Glomerular endothelial cell (primary cell): ENCODE results near the gene SPACA7. TPM values are rescaled to one million over a fixed set of nuclear protein-coding genes. Genes with fewer than 3 reads are reported as not detected.

Experiments used
- DNase-seq: peaks from one replicate; pipeline ENCODE4 v3.0.0-alpha.2; 2011; ENCODE audit warnings: low read depth, low spot score; ENCODE audit errors: extremely low read depth
- total RNA-seq: library from RNA; depleted of rRNA; stranded (reverse); fragments of >200 nt; gene quantifications from 2 replicates; pipeline ENCODE4 v1.2.3, GENCODE V29; 2015

The SPACA7 gene
- total RNA-seq, 1 donor from 2014 or later: not detected

GRCh38 chr13:112462408-112462807, 86.3 kb downstream of the SPACA7 start:
- DNase-seq: no peak

- DNase-seq: no peak
Observed at GRCh38 chr13:112464720-112465119, 88.6 kb downstream of the SPACA7 start.

GRCh38 chr13:112465251-112466131, 89.3 kb downstream of the SPACA7 start:
- DNase-seq: no peak

- no peak for DNase-seq
Observed at GRCh38 chr13:112466132-112467058, 90.2 kb downstream of the SPACA7 start.

- no peak for DNase-seq
Observed at GRCh38 chr13:112467236-112467635, 91.1 kb downstream of the SPACA7 start.

- DNase-seq: no peak
Observed at GRCh38 chr13:112468069-112468468, 91.9 kb downstream of the SPACA7 start.

GRCh38 chr13:112469071-112469745, 93.1 kb downstream of the SPACA7 start:
- DNase-seq: no peak

- no peak for DNase-seq
Observed at GRCh38 chr13:112473818-112474217, 97.7 kb downstream of the SPACA7 start.

GRCh38 chr13:112474869-112475268, 98.7 kb downstream of the SPACA7 start:
- DNase-seq: no peak

- no peak for DNase-seq
Observed at GRCh38 chr13:112475889-112476288, 99.7 kb downstream of the SPACA7 start.

- no peak for DNase-seq
Observed at GRCh38 chr13:112477070-112477619, 101.0 kb downstream of the SPACA7 start.

- no peak for DNase-seq
Observed at GRCh38 chr13:112479389-112479788, 103.2 kb downstream of the SPACA7 start.

- DNase-seq: no peak
Observed at GRCh38 chr13:112481458-112481857, 105.3 kb downstream of the SPACA7 start.

GRCh38 chr13:112483299-112483698, 107.1 kb downstream of the SPACA7 start:
- no peak for DNase-seq

Other genes starting within 250 kb of the SPACA7 start
- gene TUBGCP3, start 211.8 kb downstream of the SPACA7 start, total RNA-seq: 16.1 and 24.6 TPM in 2 replicates